AG09309 (cell line): ENCODE measurements around the gene ATP1A4.

ENCODE experiments used
- DNase-seq: peaks from one replicate; pipeline ENCODE4 v3.0.0-alpha.2; 2010; ENCODE audit warnings: low read depth
- H3K4me3 ChIP-seq: 2 replicates; pipeline ENCODE4 v1.5.1; 2011; ENCODE audit warnings: mild to moderate bottlenecking, low read depth, low read length, moderate library complexity; ENCODE audit not compliant: control insufficient read depth
- CTCF ChIP-seq: IDR thresholded peaks from 2 replicates; pipeline ENCODE4 v1.5.1; 2011; ENCODE audit warnings: mild to moderate bottlenecking, low read depth, low read length, inconsistent platforms; ENCODE audit not compliant: insufficient read depth, control insufficient read depth; ENCODE audit errors: missing control alignments

ATP1A4 gene

GRCh38 chr1:160219062-160219929, 67.9 kb downstream of the ATP1A4 start:
- peak; percentile 47 for DNase-seq

GRCh38 chr1:160220301-160220700, 68.9 kb downstream of the ATP1A4 start:
- no peak for TF ChIP-seq CTCF
- no peak overlapping the region for H3K4me3 ChIP-seq
- no peak for DNase-seq

More at GRCh38 chr1:160219062-160219929, 67.9 kb downstream of the ATP1A4 start:
- TF ChIP-seq CTCF, result peak; percentile 80
- no peak overlapping the region for H3K4me3 ChIP-seq

GRCh38 chr1:160221089-160221488, 69.7 kb downstream of the ATP1A4 start:
- H3K4me3 ChIP-seq, result no peak overlapping the region
- no peak for DNase-seq
- TF ChIP-seq CTCF, result no peak

- TF ChIP-seq CTCF, result no peak
- no peak overlapping the region for H3K4me3 ChIP-seq
- DNase-seq, result no peak
Measured at GRCh38 chr1:160222546-160222945, 71.1 kb downstream of the ATP1A4 start.

GRCh38 chr1:160224606-160225005, 73.2 kb downstream of the ATP1A4 start:
- H3K4me3 ChIP-seq, result no peak overlapping the region
- TF ChIP-seq CTCF, result no peak
- DNase-seq, result no peak

- no peak for DNase-seq
- no peak for TF ChIP-seq CTCF
Measured at GRCh38 chr1:160225345-160225744, 73.9 kb downstream of the ATP1A4 start.

More at GRCh38 chr1:160225345-160225744, 73.9 kb downstream of the ATP1A4 start:
- no peak overlapping the region for H3K4me3 ChIP-seq
